H1 (cell line): ENCODE data around the gene PLA2G4E. TPM values are rescaled to one million over a fixed set of nuclear protein-coding genes. Genes with fewer than 3 reads are reported as not detected.

Experiments used
- CTCF ChIA-PET: fragments of 300-600 bp; sonication (Branson Sonifier 250); formaldehyde crosslinking; loops from one replicate; lab custom pipeline; 2021; ENCODE audit not compliant: partially characterized antibody; lab: Charles Lee
- POLR2A ChIA-PET: fragments of 300-600 bp; sonication (Branson Sonifier 250); formaldehyde crosslinking; loops from one replicate; lab custom pipeline; 2021; ENCODE audit warnings: inconsistent platforms; ENCODE audit not compliant: partially characterized antibody; lab: Charles Lee
- DNase-seq, 2 experiments: peaks; one replicate each; pipeline versions ENCODE4 v3.0.0 to v3.0.0-alpha.2; 2010 to 2022; ENCODE audit warnings: low spot score in 2 of 2, low read depth in 1 of 2, mixed read lengths in 1 of 2
- FAIRE-seq: peaks from 2 replicates; lab custom pipeline; 2011; peaks lifted over from hg19 to GRCh38; lab: Jason Lieb, UNC
- H2AFZ ChIP-seq: 2 replicates; pipeline ENCODE4 v1.8.1; 2012; ENCODE audit warnings: low read length, inconsistent platforms
- H2AK5ac ChIP-seq: 2 replicates; pipeline ENCODE4 v1.6.1; 2013; ENCODE audit warnings: low read depth, low read length
- H2BK120ac ChIP-seq: replicated peaks from 2 replicates; pipeline ENCODE3; 2013; ENCODE audit warnings: low read depth, low read length, inconsistent platforms
- H2BK12ac ChIP-seq: 2 replicates; pipeline ENCODE4 v1.6.1; 2013; ENCODE audit warnings: low read depth, low read length
- H2BK15ac ChIP-seq: 2 replicates; pipeline ENCODE4 v1.6.1; 2013; ENCODE audit warnings: low read length
- H2BK20ac ChIP-seq: 2 replicates; pipeline ENCODE4 v1.6.1; 2013; ENCODE audit warnings: low read length
- H2BK5ac ChIP-seq: 2 replicates; pipeline ENCODE4 v1.6.1; 2013; ENCODE audit warnings: low read depth, low read length
- H3K14ac ChIP-seq: 2 replicates; pipeline ENCODE4 v1.6.1; 2013; ENCODE audit warnings: inconsistent platforms; ENCODE audit not compliant: insufficient read length
- H3K18ac ChIP-seq: 2 replicates; pipeline ENCODE4 v1.6.1; 2013; ENCODE audit warnings: low read length; ENCODE audit errors: extremely low read depth
- H3K23ac ChIP-seq: 2 replicates; pipeline ENCODE4 v1.6.1; 2013; ENCODE audit warnings: inconsistent platforms; ENCODE audit not compliant: insufficient read length
- H3K23me2 ChIP-seq: 2 replicates; pipeline ENCODE4 v1.6.1; 2013; ENCODE audit warnings: low read depth, low read length
- H3K27ac ChIP-seq: 2 replicates; pipeline ENCODE4 v1.6.1; 2011; ENCODE audit warnings: low read depth, low read length, inconsistent platforms
- H3K27me3 ChIP-seq, 4 experiments: replicated peaks in 1 of 4; 1 replicate in 1 of 4; 2 replicates in 3 of 4; pipeline versions ENCODE4 v1.6.1 to v1.8.1; 2011 to 2013; ENCODE audit warnings: low read length in 3 of 4, mild to moderate bottlenecking in 3 of 4, inconsistent platforms in 2 of 4, mixed read lengths in 2 of 4, moderate library complexity in 1 of 4; ENCODE audit not compliant: control insufficient read depth in 3 of 4, insufficient read depth in 3 of 4; ENCODE audit errors: extremely low read depth in 1 of 4
- H3K36me3 ChIP-seq, 4 experiments: 2 replicates each; pipeline versions ENCODE4 v1.6.1 to v1.8.1; 2011 to 2013; ENCODE audit warnings: mild to moderate bottlenecking in 4 of 4, low read length in 3 of 4, moderate library complexity in 2 of 4, control low read depth in 1 of 4, inconsistent platforms in 1 of 4; ENCODE audit not compliant: insufficient read depth in 4 of 4, control insufficient read depth in 2 of 4
- H3K4ac ChIP-seq: replicated peaks from 2 replicates; pipeline ENCODE3; 2013; ENCODE audit warnings: low read length, low read depth, mixed read lengths, inconsistent platforms; ENCODE audit not compliant: insufficient read length
- H3K4me1 ChIP-seq, 4 experiments: replicated peaks in 1 of 4; 1 replicate in 1 of 4; 2 replicates in 3 of 4; pipeline versions ENCODE4 v1.6.1 to v1.8.1; 2011 to 2013; ENCODE audit warnings: low read length in 3 of 4, inconsistent platforms in 2 of 4, mixed read lengths in 1 of 4; ENCODE audit not compliant: insufficient read depth in 4 of 4, control insufficient read depth in 3 of 4
- H3K4me2 ChIP-seq, 2 experiments: 2 replicates each; pipeline versions ENCODE4 v1.6.1 to v1.8.1; 2011 to 2013; ENCODE audit warnings: low read depth in 2 of 2, low read length in 2 of 2, control low read depth in 1 of 2, inconsistent platforms in 1 of 2, mild to moderate bottlenecking in 1 of 2; ENCODE audit not compliant: insufficient read depth in 1 of 2
- H3K4me3 ChIP-seq, 4 experiments: fragments of 200-600, 300-600 bp in 1 of 4; sonication (generic), shearing (Covaris generic), sonication (Bioruptor Twin) in 1 of 4; 2 replicates each; pipeline versions ENCODE4 v1.5.1 to v1.8.1; 2011 to 2016; ENCODE audit warnings: low read length in 4 of 4, low read depth in 3 of 4, control low read depth in 2 of 4, inconsistent platforms in 2 of 4, mild to moderate bottlenecking in 2 of 4, mixed read lengths in 1 of 4, moderate library complexity in 1 of 4; ENCODE audit not compliant: insufficient read depth in 2 of 4; ENCODE audit errors: extremely low read depth in 1 of 4
- H3K56ac ChIP-seq: replicated peaks from 2 replicates; pipeline ENCODE3; 2013; ENCODE audit warnings: low read depth, mild to moderate bottlenecking, mixed read lengths, low read length, inconsistent platforms; ENCODE audit not compliant: insufficient read length
- H3K79me1 ChIP-seq: 2 replicates; pipeline ENCODE4 v1.6.1; 2013; ENCODE audit warnings: low read depth, low read length, control low read depth
- H3K79me2 ChIP-seq, 2 experiments: 2 replicates each; pipeline versions ENCODE4 v1.6.1 to v1.8.1; 2012 to 2013; ENCODE audit warnings: low read length in 2 of 2, mild to moderate bottlenecking in 2 of 2, inconsistent platforms in 1 of 2; ENCODE audit not compliant: insufficient read depth in 2 of 2, control insufficient read depth in 1 of 2
- H3K9ac ChIP-seq, 4 experiments: replicated peaks in 1 of 4; 1 replicate in 1 of 4; 2 replicates in 3 of 4; pipeline versions ENCODE4 v1.6.1 to v1.8.1; 2011 to 2013; ENCODE audit warnings: low read depth in 3 of 4, low read length in 3 of 4, control low read depth in 2 of 4, mild to moderate bottlenecking in 2 of 4, moderate library complexity in 2 of 4, inconsistent platforms in 1 of 4; ENCODE audit errors: extremely low read depth in 1 of 4
- H3K9me3 ChIP-seq, 2 experiments: 2 replicates each; pipeline versions ENCODE4 v1.6.1 to v1.8.1; 2012 to 2013; ENCODE audit warnings: mild to moderate bottlenecking in 2 of 2, moderate library complexity in 2 of 2, control low read depth in 1 of 2, inconsistent platforms in 1 of 2, low read depth in 1 of 2, low read length in 1 of 2, mixed read lengths in 1 of 2; ENCODE audit not compliant: insufficient read depth in 2 of 2
- H4K20me1 ChIP-seq, 2 experiments: replicated peaks in 1 of 2; 2 replicates each; pipeline versions ENCODE3 to v1.8.1; 2011 to 2013; ENCODE audit warnings: inconsistent platforms in 2 of 2, low read length in 2 of 2, mild to moderate bottlenecking in 1 of 2; ENCODE audit not compliant: insufficient read depth in 2 of 2, control insufficient read depth in 1 of 2
- H4K5ac ChIP-seq: 2 replicates; pipeline ENCODE4 v1.6.1; 2013; ENCODE audit warnings: low read length, low read depth, mixed read lengths, inconsistent platforms; ENCODE audit not compliant: insufficient read length
- H4K8ac ChIP-seq: 2 replicates; pipeline ENCODE4 v1.8.0; 2013; ENCODE audit warnings: mild to moderate bottlenecking, moderate library complexity, low read length, inconsistent platforms; ENCODE audit not compliant: insufficient read depth; ENCODE audit errors: extremely low read depth
- H4K91ac ChIP-seq: replicated peaks from 2 replicates; pipeline ENCODE3; 2013; ENCODE audit warnings: low read length, mixed read lengths, inconsistent platforms; ENCODE audit not compliant: insufficient read length
- CHD2 ChIP-seq: IDR thresholded peaks from 2 replicates; pipeline ENCODE4 v1.6.1; 2012; ENCODE audit warnings: low read length, improper control_type of control experiment
- HDAC6 ChIP-seq: IDR thresholded peaks from one replicate; pipeline ENCODE4 v1.7.1; 2012; ENCODE audit warnings: low read depth, mild to moderate bottlenecking, inconsistent platforms, low read length, moderate library complexity
- KDM1A ChIP-seq: fragments of 200-600, 300-600 bp; sonication (generic); IDR thresholded peaks from 2 replicates; pipeline ENCODE4 v1.7.1; 2016; ENCODE audit warnings: mild to moderate bottlenecking, low read length, borderline replicate concordance
- NANOG ChIP-seq: IDR thresholded peaks from 2 replicates; pipeline ENCODE4 v1.6.1; 2011; ENCODE audit warnings: low read length, low read depth, mild to moderate bottlenecking, inconsistent platforms; ENCODE audit not compliant: insufficient read depth, poor library complexity, severe bottlenecking
- POLR2AphosphoS5 ChIP-seq: IDR thresholded peaks from 2 replicates; pipeline ENCODE4 v1.6.1; 2011; ENCODE audit warnings: low read depth, low read length
- RAD21 ChIP-seq, 2 experiments: IDR thresholded peaks in 1 of 2; conservative IDR thresholded peaks in 1 of 2; 2 replicates each; pipeline ENCODE4 v1.6.1; 2011; ENCODE audit warnings: low read depth in 2 of 2, low read length in 2 of 2, improper control_type of control experiment in 1 of 2, inconsistent platforms in 1 of 2, mild to moderate bottlenecking in 1 of 2, moderate library complexity in 1 of 2
- SIX5 ChIP-seq: IDR thresholded peaks from 2 replicates; pipeline ENCODE4 v1.6.1; 2011; ENCODE audit warnings: mild to moderate bottlenecking, low read depth, low read length
- WGBS, 2 experiments: shearing (Covaris generic) in 1 of 2; methylation state at CpG; one replicate each; pipeline versions ENCODE4 v1.1.6 to v1.1.7; 2013 to 2015; ENCODE audit warnings: low lambda C conversion rate in 2 of 2, mixed read lengths in 2 of 2, inconsistent platforms in 1 of 2, low coverage in 1 of 2, missing lambda C conversion rate in 1 of 2; ENCODE audit not compliant: insufficient replicate concordance in 2 of 2, insufficient coverage in 1 of 2, insufficient read length in 1 of 2; ENCODE audit errors: extremely low coverage in 1 of 2, missing lambda C conversion rate in 1 of 2; 5-methylcytosine and 5-hydroxymethylcytosine counted together
- polyA plus RNA-seq, 7 experiments: library from polyadenylated mRNA; depleted of rRNA in 3 of 7; stranded (reverse) in 5 of 7; unstranded in 2 of 7; fragments of >200 nt in 5 of 7; fragments of 200-250 nt in 2 of 7; gene quantifications; 1 replicate in 5 of 7; 2 replicates in 1 of 7; 4 replicates in 1 of 7; pipeline versions ENCODE4 v1.2.1 to v1.2.3, GENCODE V29; 2011 to 2013; ENCODE audit warnings: missing spikeins in 2 of 7, mixed read lengths in 2 of 7
- total RNA-seq: library from RNA; stranded (reverse); fragmentation: NEBNext Ultra II Directional; extraction: Animal tissue kit (Norgen Biotek cat#: 25700); gene quantifications from 2 replicates; pipeline ENCODE4 v1.2.1, GENCODE V29; 2021
- TF ChIP-seq, protein P1 (sequence below): IDR thresholded peaks from 2 replicates; pipeline ENCODE4 v1.6.1; 2012; ENCODE audit warnings: low read length, inconsistent platforms
- TF ChIP-seq, protein P2 (sequence below), 3 experiments: IDR thresholded peaks; 1 replicate in 2 of 3; 2 replicates in 1 of 3; pipeline versions ENCODE4 v1.5.1 to v1.6.1; 2011; ENCODE audit warnings: low read length in 3 of 3, mild to moderate bottlenecking in 3 of 3, inconsistent platforms in 2 of 3, low read depth in 1 of 3, moderate library complexity in 1 of 3; ENCODE audit not compliant: insufficient read depth in 1 of 3; ENCODE audit errors: control extremely low read depth in 1 of 3

PLA2G4E gene
- total and polyA plus RNA-seq, 2 of the 8 experiments (the other 6 are each of a cell fraction or from before 2014, with no cell fraction given), result 0.03 TPM; not detected in 1

DNA sequence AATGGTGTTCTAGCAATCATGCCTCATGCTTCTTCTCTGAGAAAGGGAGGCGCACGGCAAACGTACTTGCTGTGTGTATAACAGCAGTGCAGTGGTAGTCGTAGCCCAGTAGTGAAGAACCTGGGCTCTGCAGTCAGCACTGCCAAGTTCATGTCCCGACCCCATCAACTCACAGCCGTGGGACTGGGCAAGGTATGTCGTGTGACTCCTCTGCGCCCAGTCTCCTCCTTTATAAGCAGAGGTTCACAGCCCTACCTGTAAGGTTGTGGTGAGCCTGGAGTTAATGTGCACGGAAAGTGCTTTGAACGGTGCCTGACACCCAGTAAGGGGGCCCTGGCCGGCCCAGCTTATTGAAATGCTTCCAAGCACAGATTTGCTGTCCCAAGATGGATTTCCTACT lies 75.1 kb downstream of the PLA2G4E start:
- H3K36me3 ChIP-seq, result peaks cover 0 to 5% (median 2%) of the 10 kb centered on the region in 4 experiments; a peak in 4 of 8 replicates
- no peak overlapping the region for H3K4ac ChIP-seq
- FAIRE-seq (no peak), DNase-seq (no peak)
- peaks cover 0 to 4% of the 10 kb centered on the region in 2 experiments; a peak in 1 of 4 replicates for H3K79me2 ChIP-seq
- H4K5ac ChIP-seq, result no peak overlapping the region
- no peak overlapping the region for H2AFZ ChIP-seq
- WGBS, 2 experiments, result 93% methylated on average over 11 of the region's 11 CpGs; no CpG with 5 or more reads in 1 of the 2 experiments
- H4K20me1 ChIP-seq, result peaks cover 1 to 14% of the 10 kb centered on the region in 2 experiments
- no peaks in the 10 kb centered on the region for H3K27me3 ChIP-seq
- no peak overlapping the region for H2BK12ac ChIP-seq
- ChIA-PET POLR2A (interaction anchor here (1.1 kb wide), 1 partner anchor 11 kb away, joined by 3 read pairs; no protein-coding TSS in a partner anchor), CTCF (interaction anchor here (1.5 kb wide), 1 partner anchor 10 kb away, joined by 4 read pairs; no protein-coding TSS in a partner anchor)
- no peak overlapping the region for H3K23ac ChIP-seq
- no peak overlapping the region for H2AK5ac ChIP-seq
- H4K91ac ChIP-seq, result no peak overlapping the region
- no peaks in the 10 kb centered on the region for H3K23me2 ChIP-seq
- peaks cover 2 to 4% (median 3%) of the 10 kb centered on the region in 4 experiments; a peak in 3 of 7 replicates for H3K4me1 ChIP-seq
- H2BK15ac ChIP-seq, result no peak overlapping the region
- H4K8ac ChIP-seq, result no peak overlapping the region
- no peak overlapping the region for H2BK5ac ChIP-seq
- H3K18ac ChIP-seq, result no peak overlapping the region
- no peak overlapping the region for H3K9ac ChIP-seq
- H3K4me2 ChIP-seq, result no peak overlapping the region
- H3K56ac ChIP-seq, result no peak overlapping the region
- peaks cover 2% of the 10 kb centered on the region for H3K79me1 ChIP-seq
- H3K4me3 ChIP-seq, result no peak overlapping the region
- H2BK120ac ChIP-seq, result no peak overlapping the region
- no peak overlapping the region for H2BK20ac ChIP-seq
- no peak overlapping the region for H3K14ac ChIP-seq
- no peaks in the 10 kb centered on the region for H3K9me3 ChIP-seq
- no peak overlapping the region for H3K27ac ChIP-seq
- no peak for TF ChIP-seq RAD21 (IDR thresholded peaks at IDR 0.05 in 1 of 2, conservative IDR thresholded peaks at IDR 0.05 in 1 of 2; ENCODE audit: low read depth in 2 of 2, low read length in 2 of 2)
- no peak for TF ChIP-seq POLR2AphosphoS5
- TF ChIP-seq KDM1A, result no peak
- TF ChIP-seq SIX5, result no peak
- no peak for TF ChIP-seq HDAC6
- TF ChIP-seq, protein P1, sequence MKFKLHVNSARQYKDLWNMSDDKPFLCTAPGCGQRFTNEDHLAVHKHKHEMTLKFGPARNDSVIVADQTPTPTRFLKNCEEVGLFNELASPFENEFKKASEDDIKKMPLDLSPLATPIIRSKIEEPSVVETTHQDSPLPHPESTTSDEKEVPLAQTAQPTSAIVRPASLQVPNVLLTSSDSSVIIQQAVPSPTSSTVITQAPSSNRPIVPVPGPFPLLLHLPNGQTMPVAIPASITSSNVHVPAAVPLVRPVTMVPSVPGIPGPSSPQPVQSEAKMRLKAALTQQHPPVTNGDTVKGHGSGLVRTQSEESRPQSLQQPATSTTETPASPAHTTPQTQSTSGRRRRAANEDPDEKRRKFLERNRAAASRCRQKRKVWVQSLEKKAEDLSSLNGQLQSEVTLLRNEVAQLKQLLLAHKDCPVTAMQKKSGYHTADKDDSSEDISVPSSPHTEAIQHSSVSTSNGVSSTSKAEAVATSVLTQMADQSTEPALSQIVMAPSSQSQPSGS, result no peak
- no peak for TF ChIP-seq NANOG
- TF ChIP-seq, protein P2, sequence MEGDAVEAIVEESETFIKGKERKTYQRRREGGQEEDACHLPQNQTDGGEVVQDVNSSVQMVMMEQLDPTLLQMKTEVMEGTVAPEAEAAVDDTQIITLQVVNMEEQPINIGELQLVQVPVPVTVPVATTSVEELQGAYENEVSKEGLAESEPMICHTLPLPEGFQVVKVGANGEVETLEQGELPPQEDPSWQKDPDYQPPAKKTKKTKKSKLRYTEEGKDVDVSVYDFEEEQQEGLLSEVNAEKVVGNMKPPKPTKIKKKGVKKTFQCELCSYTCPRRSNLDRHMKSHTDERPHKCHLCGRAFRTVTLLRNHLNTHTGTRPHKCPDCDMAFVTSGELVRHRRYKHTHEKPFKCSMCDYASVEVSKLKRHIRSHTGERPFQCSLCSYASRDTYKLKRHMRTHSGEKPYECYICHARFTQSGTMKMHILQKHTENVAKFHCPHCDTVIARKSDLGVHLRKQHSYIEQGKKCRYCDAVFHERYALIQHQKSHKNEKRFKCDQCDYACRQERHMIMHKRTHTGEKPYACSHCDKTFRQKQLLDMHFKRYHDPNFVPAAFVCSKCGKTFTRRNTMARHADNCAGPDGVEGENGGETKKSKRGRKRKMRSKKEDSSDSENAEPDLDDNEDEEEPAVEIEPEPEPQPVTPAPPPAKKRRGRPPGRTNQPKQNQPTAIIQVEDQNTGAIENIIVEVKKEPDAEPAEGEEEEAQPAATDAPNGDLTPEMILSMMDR (IDR thresholded peaks at IDR 0.05; ENCODE audit: control extremely low read depth in 1 of 3, insufficient read depth in 1 of 3, low read depth in 1 of 3, low read length in 3 of 3), result no peak
- no peak for TF ChIP-seq CHD2
